HEK293 (cell line): ENCODE data around the gene ELOVL6.

Source experiments
- CTCF ChIA-PET: fragments of 350-600 bp; formaldehyde crosslinking; extraction: SDS; loops from one replicate; lab custom pipeline; 2021; ENCODE audit warnings: antibody characterized with exemption; lab: Yijun Ruan, JAX
- POLR2A ChIA-PET: fragments of 300-600 bp; formaldehyde crosslinking; extraction: SDS; loops from one replicate; lab custom pipeline; 2020; ENCODE audit warnings: antibody characterized with exemption, inconsistent platforms; lab: Yijun Ruan, JAX
- H3K27ac ChIP-seq: fragments of 200-500 bp; sonication (Bioruptor generic); 2 replicates; pipeline ENCODE4 v1.5.1; 2014; ENCODE audit warnings: low read depth, low read length, control low read depth, inconsistent platforms; ENCODE audit errors: extremely low read depth
- H3K36me3 ChIP-seq, 2 experiments: fragments of 200-500 bp in 1 of 2; sonication (Bioruptor generic) in 1 of 2; 1 replicate in 1 of 2; 2 replicates in 1 of 2; pipeline ENCODE4 v1.5.1; 2014 to 2017; ENCODE audit warnings: inconsistent platforms in 2 of 2, low read length in 2 of 2; ENCODE audit not compliant: control insufficient read depth in 2 of 2, insufficient read depth in 1 of 2
- H3K4me1 ChIP-seq: fragments of 200-500 bp; sonication (Bioruptor generic); 2 replicates; pipeline ENCODE4 v1.5.1; 2014; ENCODE audit warnings: mild to moderate bottlenecking, low read length, inconsistent platforms; ENCODE audit not compliant: control insufficient read depth, insufficient read depth
- H3K4me3 ChIP-seq: 2 replicates; pipeline ENCODE4 v1.5.1; 2011; ENCODE audit warnings: low read depth, mild to moderate bottlenecking, control low read depth, low read length, moderate library complexity
- H3K9me3 ChIP-seq: fragments of 200-500 bp; sonication (Bioruptor generic); 2 replicates; pipeline ENCODE4 v1.5.1; 2014; ENCODE audit warnings: low read depth, low read length, inconsistent platforms; ENCODE audit not compliant: control insufficient read depth, insufficient read depth
- ATF2 ChIP-seq: fragments of 450-650 bp; formaldehyde crosslinking; IDR thresholded peaks from 2 replicates; pipeline ENCODE4 v1.5.1; 2016; ENCODE audit warnings: missing biosample characterization, missing genetic modification characterization, low read depth
- HOXA7 ChIP-seq: sonication (generic); formaldehyde crosslinking; IDR thresholded peaks from 2 replicates; pipeline ENCODE4 v1.8.1; 2022; ENCODE audit warnings: missing genetic modification reagents, borderline replicate concordance
- IKZF3 ChIP-seq: fragments of 450-650 bp; IDR thresholded peaks from 2 replicates; pipeline ENCODE4 v1.5.0; 2018; ENCODE audit warnings: missing biosample characterization, mild to moderate bottlenecking, missing genetic modification characterization, moderate library complexity
- KLF10 ChIP-seq: fragments of 450-650 bp; IDR thresholded peaks from 2 replicates; pipeline ENCODE4 v1.5.1; 2018; ENCODE audit warnings: missing biosample characterization, mild to moderate bottlenecking, missing genetic modification characterization
- PRDM2 ChIP-seq: fragments of 450-650 bp; formaldehyde crosslinking; IDR thresholded peaks from 2 replicates; pipeline ENCODE4 v1.5.1; 2016; ENCODE audit warnings: missing biosample characterization, missing genetic modification characterization, borderline replicate concordance
- SCRT1 ChIP-seq: fragments of 450-650 bp; formaldehyde crosslinking; IDR thresholded peaks from 2 replicates; pipeline ENCODE4 v1.5.1; 2016; ENCODE audit warnings: missing biosample characterization, missing genetic modification characterization, borderline replicate concordance
- SP2 ChIP-seq: fragments of 450-650 bp; formaldehyde crosslinking; IDR thresholded peaks from 2 replicates; pipeline ENCODE4 v1.5.1; 2016; ENCODE audit warnings: missing biosample characterization, missing genetic modification characterization
- YY2 ChIP-seq: fragments of 450-650 bp; formaldehyde crosslinking; IDR thresholded peaks from 2 replicates; pipeline ENCODE4 v1.5.1; 2016; ENCODE audit warnings: missing biosample characterization, missing genetic modification characterization
- ZBTB20 ChIP-seq: fragments of 450-650 bp; formaldehyde crosslinking; IDR thresholded peaks from 2 replicates; pipeline ENCODE4 v1.5.1; 2016; ENCODE audit warnings: missing biosample characterization, missing genetic modification characterization
- ZBTB49 ChIP-seq: fragments of 450-650 bp; formaldehyde crosslinking; IDR thresholded peaks from 2 replicates; pipeline ENCODE4 v1.5.1; 2016; ENCODE audit warnings: missing biosample characterization, missing genetic modification characterization, low read depth
- ZNF10 ChIP-seq: fragments of 450-650 bp; formaldehyde crosslinking; IDR thresholded peaks from 2 replicates; pipeline ENCODE4 v1.5.1; 2017; ENCODE audit warnings: missing biosample characterization, missing genetic modification characterization
- ZNF146 ChIP-seq: fragments of 450-650 bp; formaldehyde crosslinking; IDR thresholded peaks from 2 replicates; pipeline ENCODE4 v1.5.1; 2016; ENCODE audit warnings: missing biosample characterization, missing genetic modification characterization
- ZNF174 ChIP-seq: fragments of 450-650 bp; formaldehyde crosslinking; IDR thresholded peaks from 2 replicates; pipeline ENCODE4 v1.5.0; 2017; ENCODE audit warnings: missing biosample characterization, mild to moderate bottlenecking, missing genetic modification characterization
- ZNF214 ChIP-seq: fragments of 450-650 bp; formaldehyde crosslinking; IDR thresholded peaks from 2 replicates; pipeline ENCODE4 v1.5.1; 2017; ENCODE audit warnings: missing biosample characterization, mild to moderate bottlenecking, missing genetic modification characterization, borderline replicate concordance
- ZNF248 ChIP-seq: fragments of 450-650 bp; formaldehyde crosslinking; IDR thresholded peaks from 2 replicates; pipeline ENCODE4 v1.5.1; 2017; ENCODE audit warnings: missing biosample characterization, missing genetic modification characterization
- ZNF354C ChIP-seq: fragments of 450-650 bp; formaldehyde crosslinking; IDR thresholded peaks from 2 replicates; pipeline ENCODE4 v1.5.1; 2016; ENCODE audit warnings: missing biosample characterization, missing genetic modification characterization, low read depth, borderline replicate concordance
- ZNF404 ChIP-seq: fragments of 450-650 bp; formaldehyde crosslinking; IDR thresholded peaks from 2 replicates; pipeline ENCODE4 v1.5.1; 2017; ENCODE audit warnings: missing biosample characterization, missing genetic modification characterization
- ZNF416 ChIP-seq: fragments of 450-650 bp; formaldehyde crosslinking; IDR thresholded peaks from 2 replicates; pipeline ENCODE4 v1.5.1; 2016; ENCODE audit warnings: missing biosample characterization, missing genetic modification characterization
- ZNF521 ChIP-seq: fragments of 450-650 bp; formaldehyde crosslinking; IDR thresholded peaks from 2 replicates; pipeline ENCODE4 v1.5.1; 2017; ENCODE audit warnings: missing biosample characterization, mild to moderate bottlenecking, missing genetic modification characterization
- ZNF701 ChIP-seq: fragments of 450-650 bp; formaldehyde crosslinking; IDR thresholded peaks from 2 replicates; pipeline ENCODE4 v1.5.1; 2016; ENCODE audit warnings: missing biosample characterization, missing genetic modification characterization

Gene ELOVL6

GRCh38 chr4:110019153-110019552, 179.3 kb downstream of the ELOVL6 start:
- Histone ChIP-seq H3K36me3 (no peaks in the 10 kb centered on the region), H3K4me3 (no peak overlapping the region), H3K9me3 (no peaks in the 10 kb centered on the region), H3K27ac (no peak overlapping the region), H3K4me1 (no peaks in the 10 kb centered on the region)
- POLR2A ChIA-PET: no interaction called here
- TF ChIP-seq ZNF354C (tag by site-specific recombination) (no peak), ZNF214 (no peak), HOXA7 (no peak)
- CTCF ChIA-PET: interaction anchor here (0.7 kb wide), 2 partner anchors 13 to 680 kb away, joined by 3 read pairs; no protein-coding TSS in a partner anchor

GRCh38 chr4:110014233-110014632, 184.2 kb downstream of the ELOVL6 start:
- POLR2A ChIA-PET: no interaction called here
- CTCF ChIA-PET: interaction anchor here (0.7 to 1.0 kb wide), 2 partner anchors 495 to 572 kb away, joined by 3 read pairs; no protein-coding TSS in a partner anchor
- TF ChIP-seq ZNF701 (tag by site-specific recombination): no peak
- TF ChIP-seq ZBTB49 (tag by site-specific recombination): no peak
- no peak for TF ChIP-seq ZNF404 (tag by site-specific recombination)
- TF ChIP-seq ZNF10 (tag by site-specific recombination): 0 out of 2 replicates have a peak, but pooled peaks have one; percentile 47

GRCh38 chr4:110012917-110013316, 185.5 kb downstream of the ELOVL6 start:
- POLR2A ChIA-PET: no interaction called here
- TF ChIP-seq ZNF174 (no peak), ATF2 (no peak), SCRT1 (no peak), YY2 (tag by site-specific recombination) (no peak)
- CTCF ChIA-PET: interaction anchor here (1.0 to 1.1 kb wide), 2 partner anchors 302 to 497 kb away, joined by 3 read pairs; no protein-coding TSS in a partner anchor
- H3K27ac ChIP-seq: no peak overlapping the region
- no peaks in the 10 kb centered on the region for H3K9me3 ChIP-seq
- H3K36me3 ChIP-seq: no peaks in the 10 kb centered on the region
- H3K4me3 ChIP-seq: no peak overlapping the region
- H3K4me1 ChIP-seq: no peaks in the 10 kb centered on the region

More at GRCh38 chr4:110014233-110014632, 184.2 kb downstream of the ELOVL6 start:
- no peaks in the 10 kb centered on the region for H3K4me1 ChIP-seq
- H3K27ac ChIP-seq: no peak overlapping the region
- no peak overlapping the region for H3K4me3 ChIP-seq
- H3K9me3 ChIP-seq: no peaks in the 10 kb centered on the region
- no peaks in the 10 kb centered on the region for H3K36me3 ChIP-seq

GRCh38 chr4:110010797-110011196, 187.6 kb downstream of the ELOVL6 start:
- H3K36me3 ChIP-seq: no peaks in the 10 kb centered on the region
- H3K9me3 ChIP-seq: no peaks in the 10 kb centered on the region
- H3K4me3 ChIP-seq: no peak overlapping the region
- CTCF ChIA-PET: interaction anchor here (0.6 to 2.1 kb wide), 4 partner anchors 277 to 505 kb away, joined by 3 to 10 read pairs (median 3); no protein-coding TSS in a partner anchor
- no peak for TF ChIP-seq ZNF248
- TF ChIP-seq SP2 (tag by site-specific recombination): no peak
- no peak for TF ChIP-seq PRDM2 (tag by site-specific recombination)
- TF ChIP-seq ZNF416 (tag by site-specific recombination): no peak
- TF ChIP-seq KLF10: no peak
- no peak for TF ChIP-seq ZNF146 (tag by site-specific recombination)
- no peak for TF ChIP-seq IKZF3 (tag by site-specific recombination)
- no peak for TF ChIP-seq ZNF521
- TF ChIP-seq ZBTB20 (tag by site-specific recombination): no peak
- H3K4me1 ChIP-seq: no peaks in the 10 kb centered on the region
- POLR2A ChIA-PET: no interaction called here
- H3K27ac ChIP-seq: no peak overlapping the region
